Right lung (tissue), 5 donors: Measurements from ENCODE around the gene ADISSP. TPM values are rescaled to one million over a fixed set of nuclear protein-coding genes. Genes with fewer than 3 reads are reported as not detected.

Experiments used
- DNase-seq, 2 donors: peaks; one replicate each; pipeline ENCODE4 v3.0.0-alpha.2; 2013
- polyA plus RNA-seq, 5 donors: library from polyadenylated mRNA; unstranded; fragments of 120-200 nt; gene quantifications; one replicate each; pipeline versions ENCODE4 v1.2.1 to v1.2.3, GENCODE V29; 2013; ENCODE audit warnings: inconsistent platforms in 1 of 5, low replicate concordance in 1 of 5; ENCODE audit not compliant: insufficient read length in 5 of 5, insufficient read depth in 1 of 5

Gene ADISSP
- polyA plus RNA-seq, 5 donors, result 17.7 to 44.5 (median 23.2) TPM

GRCh38 chr20:3720626-3721025 is 46.9 kb downstream of the ADISSP start:
- no peak for DNase-seq

- no peak for DNase-seq
Observed at GRCh38 chr20:3720068-3720467, 47.5 kb downstream of the ADISSP start.

GRCh38 chr20:3719046-3719445 is 48.5 kb downstream of the ADISSP start:
- no peak for DNase-seq

- no peak for DNase-seq
Observed at GRCh38 chr20:3716195-3716834, 51.2 kb downstream of the ADISSP start.

- no peak for DNase-seq
Observed at GRCh38 chr20:3714092-3714491, 53.5 kb downstream of the ADISSP start.

- DNase-seq, result no peak
Observed at GRCh38 chr20:3712279-3712873, 55.2 kb downstream of the ADISSP start, which contains the start of gene SIGLEC1. Gene SIGLEC1 (minus strand): TSS chr20:3712600. CDS start chr20:3707128, 5,472 bp downstream.

- DNase-seq, result no peak
Observed at GRCh38 chr20:3711484-3711941, 56.0 kb downstream of the ADISSP start.

GRCh38 chr20:3710703-3711483 is 56.7 kb downstream of the ADISSP start:
- peak; percentile 55 to 65 for DNase-seq

- DNase-seq, result no peak
Observed at GRCh38 chr20:3710011-3710466, 57.5 kb downstream of the ADISSP start.

GRCh38 chr20:3707508-3707899 is 60.0 kb downstream of the ADISSP start:
- no peak for DNase-seq

GRCh38 chr20:3706774-3707507 is 60.6 kb downstream of the ADISSP start:
- no peak for DNase-seq

- DNase-seq, result no peak
Observed at GRCh38 chr20:3705970-3706739, 61.4 kb downstream of the ADISSP start.

- no peak for DNase-seq
Observed at GRCh38 chr20:3705491-3705969, 62.0 kb downstream of the ADISSP start.

GRCh38 chr20:3704087-3704486 is 63.5 kb downstream of the ADISSP start:
- DNase-seq, result no peak

Other genes starting within 250 kb of the ADISSP start
- gene GFRA4, start 104.4 kb downstream of the ADISSP start, polyA plus RNA-seq, result not detected
- gene ADAM33, start 85.7 kb downstream of the ADISSP start, polyA plus RNA-seq, result 10 to 100 TPM in 3 of 5 donors, 1 to 10 TPM in 2; 8.3 to 16.1 (median 10.2) TPM
- gene SIGLEC1, start 55.2 kb downstream of the ADISSP start, polyA plus RNA-seq, result 1 to 10 TPM; 1.6 to 2.9 (median 2.1) TPM
- gene HSPA12B, start 35.1 kb downstream of the ADISSP start, polyA plus RNA-seq, result 10 to 100 TPM; 21.2 to 34.6 (median 24.0) TPM
- 1 to 10 TPM in 4 of 5 donors, under 1 TPM in 1; 0.72 to 4.8 (median 2.3) TPM for gene SPEF1, start 13.7 kb upstream of the ADISSP start, polyA plus RNA-seq
- gene CENPB, start 19.0 kb upstream of the ADISSP start, polyA plus RNA-seq, result 10 to 100 TPM; 36.0 to 71.1 (median 41.9) TPM
- 10 to 100 TPM; 47.6 to 63.6 (median 51.1) TPM for gene CDC25B, start 28.6 kb upstream of the ADISSP start, polyA plus RNA-seq
- 10 to 100 TPM in 2 of 5 donors, 1 to 10 TPM in 3; 8.6 to 12.9 (median 9.5) TPM for gene AP5S1, start 52.8 kb upstream of the ADISSP start, polyA plus RNA-seq
- 10 to 100 TPM; 21.9 to 32.2 (median 25.7) TPM for gene MAVS, start 79.1 kb upstream of the ADISSP start, polyA plus RNA-seq
- 10 to 100 TPM; 32.8 to 38.6 (median 37.0) TPM for gene PANK2, start 121.6 kb upstream of the ADISSP start, polyA plus RNA-seq
- 10 to 100 TPM; 21.6 to 25.5 (median 24.4) TPM for gene RNF24, start 247.8 kb upstream of the ADISSP start, polyA plus RNA-seq